GM06990 (cell line): ENCODE measurements around the gene ALOX5.
A peak's percentile ranks its signal among the peaks of the same experiment; 100 is the strongest.

Experiments
- DNase-seq: peaks from one replicate; pipeline ENCODE4 v3.0.0-alpha.2; 2011; ENCODE audit not compliant: insufficient read length; ENCODE audit errors: extremely low read depth
- H3K27me3 ChIP-seq: replicated peaks from 2 replicates; pipeline ENCODE4 v1.6.0; 2011; ENCODE audit warnings: low read length; ENCODE audit not compliant: control insufficient read depth, insufficient read depth
- H3K36me3 ChIP-seq: 2 replicates; pipeline ENCODE4 v1.5.1; 2011; ENCODE audit warnings: low read length; ENCODE audit not compliant: control insufficient read depth, insufficient read depth
- H3K4me3 ChIP-seq: replicated peaks from 2 replicates; pipeline ENCODE4 v1.5.1; 2011; ENCODE audit warnings: low read depth, mild to moderate bottlenecking, control low read depth, low read length
- CTCF ChIP-seq: IDR thresholded peaks from 2 replicates; pipeline ENCODE4 v1.5.1; 2011; ENCODE audit warnings: low read length, control low read depth, mild to moderate bottlenecking, inconsistent platforms; ENCODE audit not compliant: insufficient read depth, poor library complexity, severe bottlenecking

Gene ALOX5

GRCh38 chr10:45370202-45370955 lies 3.6 kb upstream of the ALOX5 start:
- no peaks in the 10 kb centered on the region for H3K27me3 ChIP-seq
- no peaks in the 10 kb centered on the region for H3K36me3 ChIP-seq
- no peak overlapping the region for H3K4me3 ChIP-seq
- TF ChIP-seq CTCF = no peak
- DNase-seq = no peak

- no peaks in the 10 kb centered on the region for H3K27me3 ChIP-seq
- no peaks in the 10 kb centered on the region for H3K36me3 ChIP-seq
- no peak for DNase-seq
- H3K4me3 ChIP-seq = no peak overlapping the region
- no peak for TF ChIP-seq CTCF
Measured at GRCh38 chr10:45371560-45371959, 2.5 kb upstream of the ALOX5 start.

- Histone ChIP-seq H3K27me3 (no peaks in the 10 kb centered on the region), H3K36me3 (no peaks in the 10 kb centered on the region), H3K4me3 (peak overlapping the region; percentile 83; the same call in 1 of the 2 replicates)
- DNase-seq = no peak
- no peak for TF ChIP-seq CTCF
Measured at GRCh38 chr10:45372251-45372951, 1.6 kb upstream of the ALOX5 start.

- peak overlapping the region; percentile 83 for H3K4me3 ChIP-seq
- DNase-seq = peak; percentile 82
- no peaks in the 10 kb centered on the region for H3K36me3 ChIP-seq
- no peak for TF ChIP-seq CTCF
- no peaks in the 10 kb centered on the region for H3K27me3 ChIP-seq
Measured at GRCh38 chr10:45373003-45373575, 927 bp upstream of the ALOX5 start.

- DNase-seq = peak; percentile 52
- Histone ChIP-seq H3K4me3 (peak overlapping the region; percentile 83), H3K36me3 (0 out of 2 replicates have a peak, but pooled peaks cover under 1% of the 10 kb centered on the region), H3K27me3 (no peaks in the 10 kb centered on the region)
- peak; percentile 6 for TF ChIP-seq CTCF
Measured at GRCh38 chr10:45374350-45375052, 485 bp downstream of the ALOX5 start.
